ENCODE results near the gene PLB1.
A peak's percentile ranks its signal among the peaks of the same experiment; 100 is the strongest.

PLB1 gene

GRCh38 chr2:28566521-28567041 lies 70.7 kb downstream of the PLB1 start:
- DNase-seq (ENCODE audit: low read depth) = peak; percentile 56

- no peak for DNase-seq (ENCODE audit: low read depth)
Measured at GRCh38 chr2:28567061-28567471, 71.2 kb downstream of the PLB1 start.

- DNase-seq (ENCODE audit: low read depth) = no peak
Measured at GRCh38 chr2:28568036-28568435, 72.2 kb downstream of the PLB1 start.

- DNase-seq (ENCODE audit: low read depth) = no peak
Measured at GRCh38 chr2:28568533-28568932, 72.7 kb downstream of the PLB1 start.

GRCh38 chr2:28570431-28570830 lies 74.6 kb downstream of the PLB1 start:
- no peak for DNase-seq (ENCODE audit: low read depth)

GRCh38 chr2:28576714-28577113 lies 80.9 kb downstream of the PLB1 start:
- no peak for DNase-seq (ENCODE audit: low read depth)

GRCh38 chr2:28577791-28578680 lies 82.2 kb downstream of the PLB1 start:
- DNase-seq (ENCODE audit: low read depth) = no peak

- DNase-seq (ENCODE audit: low read depth) = no peak
Measured at GRCh38 chr2:28578774-28579173, 82.9 kb downstream of the PLB1 start.

- no peak for DNase-seq (ENCODE audit: low read depth)
Measured at GRCh38 chr2:28579606-28580005, 83.7 kb downstream of the PLB1 start.

- no peak for DNase-seq (ENCODE audit: low read depth)
Measured at GRCh38 chr2:28580078-28580477, 84.2 kb downstream of the PLB1 start.

- DNase-seq (ENCODE audit: low read depth) = no peak
Measured at GRCh38 chr2:28581312-28581711, 85.5 kb downstream of the PLB1 start.

GRCh38 chr2:28582152-28582551 lies 86.3 kb downstream of the PLB1 start:
- no peak for DNase-seq (ENCODE audit: low read depth)

- no peak for DNase-seq (ENCODE audit: low read depth)
Measured at GRCh38 chr2:28582595-28582994, 86.7 kb downstream of the PLB1 start.

GRCh38 chr2:28583899-28584553 lies 88.2 kb downstream of the PLB1 start:
- DNase-seq (ENCODE audit: low read depth) = peak; percentile 94

GRCh38 chr2:28586867-28587266 lies 91.0 kb downstream of the PLB1 start:
- DNase-seq (ENCODE audit: low read depth) = no peak

GRCh38 chr2:28587526-28588291 lies 91.8 kb downstream of the PLB1 start:
- DNase-seq (ENCODE audit: low read depth) = no peak

GRCh38 chr2:28588292-28588670 lies 92.4 kb downstream of the PLB1 start:
- DNase-seq (ENCODE audit: low read depth) = no peak

- DNase-seq (ENCODE audit: low read depth) = no peak
Measured at GRCh38 chr2:28589746-28590463, 94.0 kb downstream of the PLB1 start.

- no peak for DNase-seq (ENCODE audit: low read depth)
Measured at GRCh38 chr2:28590496-28591301, 94.8 kb downstream of the PLB1 start.

- DNase-seq (ENCODE audit: low read depth) = no peak
Measured at GRCh38 chr2:28591711-28592335, 96.0 kb downstream of the PLB1 start.
